AG04449 (cell line): Measurements from ENCODE around the gene MAP3K5.

Experiments
- CTCF ChIA-PET: fragments of 350-600 bp; formaldehyde crosslinking; extraction: SDS; loops from one replicate; lab custom pipeline; 2021; ENCODE audit warnings: antibody characterized with exemption; lab: Yijun Ruan, JAX
- POLR2A ChIA-PET: fragments of 400-600, 350-600 bp; formaldehyde crosslinking; extraction: SDS; loops from one replicate; lab custom pipeline; 2020; ENCODE audit warnings: antibody characterized with exemption, inconsistent platforms; lab: Yijun Ruan, JAX
- DNase-seq: peaks from one replicate; pipeline ENCODE4 v3.0.0-alpha.2; 2010; ENCODE audit warnings: low read depth, low spot score
- H3K4me3 ChIP-seq: 2 replicates; pipeline ENCODE4 v1.5.1; 2011; ENCODE audit warnings: low read depth, mild to moderate bottlenecking, control low read depth, low read length
- CTCF ChIP-seq: IDR thresholded peaks from one replicate; pipeline ENCODE4 v1.5.1; 2011; ENCODE audit warnings: mild to moderate bottlenecking, moderate library complexity, low read length, control low read depth, inconsistent platforms; ENCODE audit not compliant: insufficient read depth; ENCODE audit errors: missing control alignments

The MAP3K5 gene

GRCh38 chr6:136728976-136729515 lies 63.2 kb downstream of the MAP3K5 start:
- CTCF ChIA-PET, result interaction anchor here (0.6 kb wide), 1 partner anchor 9 kb away, joined by 3 read pairs; no protein-coding TSS in a partner anchor

GRCh38 chr6:136728033-136728939 lies 64.0 kb downstream of the MAP3K5 start:
- no peak for TF ChIP-seq CTCF
- no peak overlapping the region for H3K4me3 ChIP-seq
- CTCF ChIA-PET, result no interaction called here
- DNase-seq, result no peak
- POLR2A ChIA-PET, result no interaction called here

More at GRCh38 chr6:136728976-136729515, 63.2 kb downstream of the MAP3K5 start:
- POLR2A ChIA-PET, result no interaction called here
- H3K4me3 ChIP-seq, result no peak overlapping the region
- TF ChIP-seq CTCF, result no peak
- no peak for DNase-seq

GRCh38 chr6:136726837-136727557 lies 65.3 kb downstream of the MAP3K5 start:
- no peak for TF ChIP-seq CTCF
- POLR2A ChIA-PET, result no interaction called here
- H3K4me3 ChIP-seq, result no peak overlapping the region
- no peak for DNase-seq
- CTCF ChIA-PET, result no interaction called here

GRCh38 chr6:136725124-136725523 lies 67.2 kb downstream of the MAP3K5 start:
- no peak for TF ChIP-seq CTCF
- no peak for DNase-seq
- no peak overlapping the region for H3K4me3 ChIP-seq
- POLR2A ChIA-PET, result no interaction called here
- CTCF ChIA-PET, result no interaction called here

- TF ChIP-seq CTCF, result no peak
- POLR2A ChIA-PET, result no interaction called here
- CTCF ChIA-PET, result interaction anchor here (1.0 kb wide), 1 partner anchor 68 kb away, joined by 4 read pairs; the partner anchor contains the start of gene MAP3K5
- no peak overlapping the region for H3K4me3 ChIP-seq
- no peak for DNase-seq
These were observed 68.5 kb downstream of the MAP3K5 start for GRCh38 chr6:136723780-136724179.
